Neuron (in vitro differentiated cells): ENCODE results near the gene PARP15.

Experiments used
- H2AFZ ChIP-seq: one replicate; pipeline ENCODE4 v1.6.1; 2013; ENCODE audit warnings: low read depth, mild to moderate bottlenecking, inconsistent platforms, low read length, moderate library complexity
- H3K27me3 ChIP-seq: one replicate; pipeline ENCODE4 v1.6.1; 2013; ENCODE audit warnings: low read length; ENCODE audit not compliant: insufficient read depth
- H3K36me3 ChIP-seq: one replicate; pipeline ENCODE4 v1.6.1; 2013; ENCODE audit warnings: low read length; ENCODE audit not compliant: insufficient read depth
- H3K4me1 ChIP-seq: one replicate; pipeline ENCODE4 v1.6.1; 2013; ENCODE audit warnings: low read length; ENCODE audit not compliant: insufficient read depth
- H3K4me3 ChIP-seq: 2 replicates; pipeline ENCODE4 v1.5.1; 2013; ENCODE audit warnings: mild to moderate bottlenecking, low read length, moderate library complexity
- H3K9me3 ChIP-seq: one replicate; pipeline ENCODE4 v1.6.1; 2013; ENCODE audit warnings: low read length

Gene PARP15

GRCh38 chr3:122581622-122582021, 4.2 kb downstream of the PARP15 start:
- no peak overlapping the region for H3K4me3 ChIP-seq

GRCh38 chr3:122582390-122582789, 4.9 kb downstream of the PARP15 start:
- no peaks in the 10 kb centered on the region for H3K4me1 ChIP-seq
- H3K36me3 ChIP-seq = no peaks in the 10 kb centered on the region
- no peaks in the 10 kb centered on the region for H3K9me3 ChIP-seq
- H3K4me3 ChIP-seq = no peak overlapping the region
- no peaks in the 10 kb centered on the region for H3K27me3 ChIP-seq
- H2AFZ ChIP-seq = no peak overlapping the region

More at GRCh38 chr3:122581622-122582021, 4.2 kb downstream of the PARP15 start:
- H3K36me3 ChIP-seq = no peaks in the 10 kb centered on the region
- H3K9me3 ChIP-seq = no peaks in the 10 kb centered on the region
- H3K4me1 ChIP-seq = peaks cover under 1% of the 10 kb centered on the region
- H3K27me3 ChIP-seq = no peaks in the 10 kb centered on the region
- no peak overlapping the region for H2AFZ ChIP-seq

- no peaks in the 10 kb centered on the region for H3K27me3 ChIP-seq
- H3K36me3 ChIP-seq = no peaks in the 10 kb centered on the region
- no peaks in the 10 kb centered on the region for H3K9me3 ChIP-seq
- H2AFZ ChIP-seq = no peak overlapping the region
- H3K4me3 ChIP-seq = no peak overlapping the region
- H3K4me1 ChIP-seq = peaks cover 4% of the 10 kb centered on the region
Measured at GRCh38 chr3:122586098-122586497, 8.6 kb downstream of the PARP15 start.

GRCh38 chr3:122586773-122587485, 9.5 kb downstream of the PARP15 start:
- Histone ChIP-seq H3K4me1 (peaks cover 4% of the 10 kb centered on the region), H2AFZ (no peak overlapping the region), H3K9me3 (no peaks in the 10 kb centered on the region), H3K36me3 (no peaks in the 10 kb centered on the region), H3K27me3 (no peaks in the 10 kb centered on the region), H3K4me3 (no peak overlapping the region)

- no peaks in the 10 kb centered on the region for H3K36me3 ChIP-seq
- no peaks in the 10 kb centered on the region for H3K27me3 ChIP-seq
- no peaks in the 10 kb centered on the region for H3K9me3 ChIP-seq
- no peak overlapping the region for H2AFZ ChIP-seq
- H3K4me3 ChIP-seq = no peak overlapping the region
- peaks cover 4% of the 10 kb centered on the region for H3K4me1 ChIP-seq
Measured at GRCh38 chr3:122587572-122587971, 10.1 kb downstream of the PARP15 start.

GRCh38 chr3:122589297-122589696, 11.8 kb downstream of the PARP15 start:
- H3K27me3 ChIP-seq = no peaks in the 10 kb centered on the region
- peaks cover 4% of the 10 kb centered on the region for H3K4me1 ChIP-seq
- H2AFZ ChIP-seq = no peak overlapping the region
- H3K36me3 ChIP-seq = no peaks in the 10 kb centered on the region
- no peak overlapping the region for H3K4me3 ChIP-seq
- H3K9me3 ChIP-seq = no peaks in the 10 kb centered on the region

- Histone ChIP-seq H3K36me3 (no peaks in the 10 kb centered on the region), H3K4me1 (peaks cover 4% of the 10 kb centered on the region), H2AFZ (no peak overlapping the region), H3K9me3 (no peaks in the 10 kb centered on the region), H3K27me3 (no peaks in the 10 kb centered on the region), H3K4me3 (no peak overlapping the region)
Measured at GRCh38 chr3:122590610-122591009, 13.2 kb downstream of the PARP15 start.

GRCh38 chr3:122594025-122594424, 16.6 kb downstream of the PARP15 start:
- Histone ChIP-seq H3K4me3 (no peak overlapping the region), H3K27me3 (no peaks in the 10 kb centered on the region), H2AFZ (no peak overlapping the region), H3K9me3 (no peaks in the 10 kb centered on the region), H3K36me3 (no peaks in the 10 kb centered on the region), H3K4me1 (peaks cover 4% of the 10 kb centered on the region)

- H2AFZ ChIP-seq = no peak overlapping the region
- no peaks in the 10 kb centered on the region for H3K36me3 ChIP-seq
- H3K4me1 ChIP-seq = no peaks in the 10 kb centered on the region
- no peaks in the 10 kb centered on the region for H3K27me3 ChIP-seq
- H3K4me3 ChIP-seq = no peak overlapping the region
- no peaks in the 10 kb centered on the region for H3K9me3 ChIP-seq
Measured at GRCh38 chr3:122598151-122598550, 20.7 kb downstream of the PARP15 start.

GRCh38 chr3:122598556-122598955, 21.1 kb downstream of the PARP15 start:
- Histone ChIP-seq H3K36me3 (no peaks in the 10 kb centered on the region), H2AFZ (no peak overlapping the region), H3K4me1 (no peaks in the 10 kb centered on the region), H3K9me3 (no peaks in the 10 kb centered on the region), H3K4me3 (no peak overlapping the region), H3K27me3 (no peaks in the 10 kb centered on the region)

GRCh38 chr3:122602011-122602710, 24.7 kb downstream of the PARP15 start:
- H3K36me3 ChIP-seq = no peaks in the 10 kb centered on the region
- H3K9me3 ChIP-seq = no peaks in the 10 kb centered on the region
- no peak overlapping the region for H2AFZ ChIP-seq
- H3K27me3 ChIP-seq = no peaks in the 10 kb centered on the region
- no peaks in the 10 kb centered on the region for H3K4me1 ChIP-seq
- H3K4me3 ChIP-seq = no peak overlapping the region

- Histone ChIP-seq H3K4me1 (no peaks in the 10 kb centered on the region), H3K9me3 (no peaks in the 10 kb centered on the region), H2AFZ (no peak overlapping the region), H3K27me3 (no peaks in the 10 kb centered on the region), H3K36me3 (no peaks in the 10 kb centered on the region), H3K4me3 (no peak overlapping the region)
Measured at GRCh38 chr3:122603056-122603455, 25.6 kb downstream of the PARP15 start.

- Histone ChIP-seq H3K36me3 (no peaks in the 10 kb centered on the region), H3K9me3 (no peaks in the 10 kb centered on the region), H3K4me1 (no peaks in the 10 kb centered on the region)
Measured at GRCh38 chr3:122606330-122606729, 28.9 kb downstream of the PARP15 start.

More at GRCh38 chr3:122606330-122606729, 28.9 kb downstream of the PARP15 start:
- H3K4me3 ChIP-seq = no peak overlapping the region
- H2AFZ ChIP-seq = no peak overlapping the region
- no peaks in the 10 kb centered on the region for H3K27me3 ChIP-seq
